Measurements from ENCODE around the gene NMNAT3.

Gene NMNAT3

GRCh38 chr3:139546772-139547171 lies 131.0 kb downstream of the NMNAT3 start:
- H3K4me3 ChIP-seq (ENCODE audit: control insufficient read depth, low read depth, low read length) = no peak overlapping the region
- no peak for TF ChIP-seq CTCF (conservative IDR thresholded peaks at IDR 0.05; ENCODE audit: control insufficient read depth, insufficient read depth, low read depth, low read length)
- no peak for DNase-seq (ENCODE audit: low read depth)

GRCh38 chr3:139541532-139542288 lies 136.1 kb downstream of the NMNAT3 start:
- no peak for TF ChIP-seq CTCF (conservative IDR thresholded peaks at IDR 0.05; ENCODE audit: control insufficient read depth, insufficient read depth, low read depth, low read length)
- DNase-seq (ENCODE audit: low read depth) = no peak
- no peak overlapping the region for H3K4me3 ChIP-seq (ENCODE audit: control insufficient read depth, low read depth, low read length)

- no peak for TF ChIP-seq CTCF (conservative IDR thresholded peaks at IDR 0.05; ENCODE audit: control insufficient read depth, insufficient read depth, low read depth, low read length)
- no peak overlapping the region for H3K4me3 ChIP-seq (ENCODE audit: control insufficient read depth, low read depth, low read length)
- DNase-seq (ENCODE audit: low read depth) = no peak
These were observed 136.9 kb downstream of the NMNAT3 start for GRCh38 chr3:139540651-139541531.

GRCh38 chr3:139538733-139539132 lies 139.0 kb downstream of the NMNAT3 start:
- no peak for TF ChIP-seq CTCF (conservative IDR thresholded peaks at IDR 0.05; ENCODE audit: control insufficient read depth, insufficient read depth, low read depth, low read length)
- peak overlapping the region; percentile 42 for H3K4me3 ChIP-seq (ENCODE audit: control insufficient read depth, low read depth, low read length)
- peak; percentile 53 for DNase-seq (ENCODE audit: low read depth)

- DNase-seq (ENCODE audit: low read depth) = no peak
- no peak for TF ChIP-seq CTCF (conservative IDR thresholded peaks at IDR 0.05; ENCODE audit: control insufficient read depth, insufficient read depth, low read depth, low read length)
- H3K4me3 ChIP-seq (ENCODE audit: control insufficient read depth, low read depth, low read length) = no peak overlapping the region
These were observed 139.8 kb downstream of the NMNAT3 start for GRCh38 chr3:139537795-139538621.

GRCh38 chr3:139537361-139537760 lies 140.4 kb downstream of the NMNAT3 start:
- no peak overlapping the region for H3K4me3 ChIP-seq (ENCODE audit: control insufficient read depth, low read depth, low read length)
- peak; percentile 64 for DNase-seq (ENCODE audit: low read depth)
- no peak for TF ChIP-seq CTCF (conservative IDR thresholded peaks at IDR 0.05; ENCODE audit: control insufficient read depth, insufficient read depth, low read depth, low read length)
